Measurements from ENCODE around the gene NFIA. TPM values are rescaled to one million over a fixed set of nuclear protein-coding genes. Genes with fewer than 3 reads are reported as not detected.

Gene NFIA
- total and polyA plus RNA-seq, 2 of the 13 experiments (the other 11 are each of a cell fraction or from before 2014, with no cell fraction given) = 14.7 to 28.5 TPM

GRCh38 chr1:61083807-61084440, 1.6 kb downstream of the NFIA start:
- intact Hi-C loops (cut with micrococcal nuclease; ENCODE audit: unreplicated experiment) (loop anchor here (2.0 to 10.0 kb wide), 2 partner anchors 101 to 141 kb away; no protein-coding TSS in a partner anchor), in situ Hi-C loops (cut with HindIII; ENCODE audit: extremely low pct_ligation_motif_present, low pct_unique_long_range_greater_than_20kb) (no loop called here)
- peaks cover 18% of the 10 kb centered on the region; the same call in 1 of the 2 replicates for H4K20me1 ChIP-seq (ENCODE audit: insufficient read depth, low read length)
- no peaks in the 10 kb centered on the region for H3K9me3 ChIP-seq (ENCODE audit: low read length)
- TF ChIP-seq SNAPC2 (CRISPR knock-in tag; IDR thresholded peaks at IDR 0.05) (no peak), ASH2L (IDR thresholded peaks at IDR 0.05; ENCODE audit: insufficient read length, low read depth, low read length) (peak; percentile 79)
- H2AFZ ChIP-seq (ENCODE audit: low read length) = no peak overlapping the region
- ChIA-PET CTCF (ENCODE audit: low intra/inter-chr PET ratio, low total read pairs) (no interaction called here), POLR2A (no interaction called here)
- H3K4me2 ChIP-seq (ENCODE audit: low read depth, low read length) = peak overlapping the region; percentile 81
- H3K4me3 ChIP-seq (replicated peaks in 1 of 3; ENCODE audit: insufficient read depth in 1 of 3, low read depth in 2 of 3, low read length in 3 of 3) = peak overlapping the region; percentile 83 to 96 (median 86)
- H3K9ac ChIP-seq (ENCODE audit: insufficient read depth, low read depth, low read length) = peak overlapping the region; percentile 92
- no TSS peak for BruUV-seq (replicated peaks)
- peaks cover 2 to 7% of the 10 kb centered on the region in 2 experiments; a peak in 2 of 5 replicates for H3K36me3 ChIP-seq (replicated peaks in 1 of 2; ENCODE audit: control insufficient read depth in 1 of 2, insufficient read depth in 2 of 2, low read length in 2 of 2)
- DNase-seq (ENCODE audit: low spot score) (no peak), FAIRE-seq (no peak), ATAC-seq (no peak)
- peaks cover 64% of the 10 kb centered on the region for H3K4me1 ChIP-seq (ENCODE audit: insufficient read depth, low read length)
- peak overlapping the region; percentile 95 for H3K27ac ChIP-seq (ENCODE audit: extremely low read length, insufficient read depth, low read length)
- H3K79me2 ChIP-seq (ENCODE audit: insufficient read depth, low read length) = peaks cover 77% of the 10 kb centered on the region
- no peaks in the 10 kb centered on the region; a peak in 1 of 5 replicates for H3K27me3 ChIP-seq (ENCODE audit: control insufficient read depth in 1 of 2, insufficient read depth in 2 of 2, low read length in 2 of 2)
- under 1% methylated on average over 13 of the region's 17 CpGs for WGBS (ENCODE audit: low lambda C conversion rate)

GRCh38 chr1:61084491-61085031, 2.2 kb downstream of the NFIA start:
- Histone ChIP-seq H3K4me2 (ENCODE audit: low read depth, low read length) (peak overlapping the region; percentile 81), H3K27me3 (ENCODE audit: control insufficient read depth in 1 of 2, insufficient read depth in 2 of 2, low read length in 2 of 2) (no peaks in the 10 kb centered on the region; a peak in 1 of 5 replicates), H3K4me1 (ENCODE audit: insufficient read depth, low read length) (peaks cover 64% of the 10 kb centered on the region), H3K27ac (ENCODE audit: extremely low read length, insufficient read depth, low read length) (peak overlapping the region; percentile 95), H3K9me3 (ENCODE audit: low read length) (no peaks in the 10 kb centered on the region), H3K79me2 (ENCODE audit: insufficient read depth, low read length) (peaks cover 81% of the 10 kb centered on the region), H4K20me1 (ENCODE audit: insufficient read depth, low read length) (peaks cover 18% of the 10 kb centered on the region; the same call in 1 of the 2 replicates), H3K36me3 (replicated peaks in 1 of 2; ENCODE audit: control insufficient read depth in 1 of 2, insufficient read depth in 2 of 2, low read length in 2 of 2) (peaks cover 2 to 7% of the 10 kb centered on the region in 2 experiments; a peak in 2 of 5 replicates), H3K4me3 (replicated peaks in 1 of 3; ENCODE audit: insufficient read depth in 1 of 3, low read depth in 2 of 3, low read length in 3 of 3) (peak overlapping the region; percentile 83 to 96 (median 86); a peak in 5 of 6 replicates), H2AFZ (ENCODE audit: low read length) (no peak overlapping the region), H3K9ac (ENCODE audit: insufficient read depth, low read depth, low read length) (peak overlapping the region; percentile 92)
- in situ Hi-C loops (cut with HindIII; ENCODE audit: extremely low pct_ligation_motif_present, low pct_unique_long_range_greater_than_20kb) (no loop called here), intact Hi-C loops (cut with micrococcal nuclease; ENCODE audit: unreplicated experiment) (loop anchor here (5.0 to 10.0 kb wide), 2 partner anchors 32 to 100 kb away; no protein-coding TSS in a partner anchor)
- TSS peak; percentile 42 for BruUV-seq (replicated peaks)
- FAIRE-seq (no peak), DNase-seq (ENCODE audit: low spot score) (no peak), ATAC-seq (no peak)
- ChIA-PET CTCF (ENCODE audit: low intra/inter-chr PET ratio, low total read pairs) (no interaction called here), POLR2A (no interaction called here)
- WGBS (ENCODE audit: low lambda C conversion rate) = under 1% methylated on average over 5 of the region's 5 CpGs
- no peak for TF ChIP-seq ISX (CRISPR knock-in tag; conservative IDR thresholded peaks at IDR 0.05)
- TF ChIP-seq ZNF362 (CRISPR knock-in tag; IDR thresholded peaks at IDR 0.05; ENCODE audit: borderline replicate concordance) = peak; percentile 22; the same call in 1 of the 2 replicates
- TF ChIP-seq KDM5A (IDR thresholded peaks at IDR 0.05; ENCODE audit: borderline replicate concordance, low read length) = 0 out of 2 replicates have a peak, but pooled peaks have one; percentile 27
- TF ChIP-seq TIGD3 (CRISPR knock-in tag; IDR thresholded peaks at IDR 0.05; ENCODE audit: borderline replicate concordance) = no peak
